Karpas-422 (cell line): ENCODE measurements around the gene EHD1. TPM values are rescaled to one million over a fixed set of nuclear protein-coding genes. Genes with fewer than 3 reads are reported as not detected.

ENCODE experiments used
- DNase-seq: peaks from one replicate; pipeline ENCODE4 v3.0.0-alpha.2; 2015
- H2AFZ ChIP-seq: fragments of 200-600 bp; sonication (generic); 2 replicates; pipeline ENCODE4 v1.6.1; 2014; ENCODE audit warnings: antibody characterized with exemption, low read length, mixed read lengths
- H3K27ac ChIP-seq: fragments of 200-600 bp; sonication (generic); 2 replicates; pipeline ENCODE4 v1.5.1; 2014; ENCODE audit warnings: mild to moderate bottlenecking, low read length, moderate library complexity
- H3K27me3 ChIP-seq: fragments of 200-600 bp; sonication (generic); 2 replicates; pipeline ENCODE4 v1.6.1; 2014; ENCODE audit warnings: low read length, mixed read lengths
- H3K36me3 ChIP-seq: fragments of 200-600 bp; sonication (generic); 2 replicates; pipeline ENCODE4 v1.6.1; 2014; ENCODE audit warnings: low read length, mixed read lengths; ENCODE audit not compliant: insufficient read depth
- H3K4me1 ChIP-seq: fragments of 200-600 bp; sonication (generic); 2 replicates; pipeline ENCODE4 v1.6.1; 2014; ENCODE audit warnings: mild to moderate bottlenecking, low read length, mixed read lengths
- H3K4me2 ChIP-seq: fragments of 200-600 bp; sonication (generic); 2 replicates; pipeline ENCODE4 v1.6.1; 2014; ENCODE audit warnings: low read length, low read depth, mild to moderate bottlenecking; ENCODE audit not compliant: poor library complexity, severe bottlenecking
- H3K4me3 ChIP-seq: fragments of 200-600 bp; sonication (generic); 2 replicates; pipeline ENCODE4 v1.5.1; 2014; ENCODE audit warnings: mild to moderate bottlenecking, antibody characterized with exemption, low read length, mixed read lengths
- H3K79me2 ChIP-seq: fragments of 200-600 bp; sonication (generic); 2 replicates; pipeline ENCODE4 v1.6.1; 2014; ENCODE audit warnings: mild to moderate bottlenecking, low read length, mixed read lengths
- H3K9ac ChIP-seq: fragments of 200-600 bp; sonication (generic); 2 replicates; pipeline ENCODE4 v1.6.0; 2014; ENCODE audit warnings: low read length
- H3K9me2 ChIP-seq: fragments of 200-600 bp; sonication (generic), shearing (Covaris generic); replicated peaks from 2 replicates; pipeline ENCODE4 v1.6.0; 2014; ENCODE audit warnings: mild to moderate bottlenecking, low read length, moderate library complexity; ENCODE audit not compliant: insufficient read depth
- H3K9me3 ChIP-seq: fragments of 300-700, 200-600 bp; sonication (generic); 2 replicates; pipeline ENCODE4 v1.6.1; 2014; ENCODE audit warnings: low read length, mixed read lengths
- H4K20me1 ChIP-seq: fragments of 200-600 bp; sonication (generic); 2 replicates; pipeline ENCODE4 v1.6.1; 2014; ENCODE audit warnings: mild to moderate bottlenecking, antibody characterized with exemption, low read length, low read depth; ENCODE audit not compliant: insufficient read depth
- total RNA-seq: library from RNA; depleted of rRNA; stranded (reverse); fragments of >200 nt; shearing (Covaris generic); gene quantifications from 2 replicates; pipeline ENCODE4 v1.2.3, GENCODE V29; 2014; ENCODE audit warnings: low replicate concordance

The EHD1 gene
- total RNA-seq, 1 experiment from 2014 or later, result 30.8 TPM

- no peak overlapping the region for H3K27ac ChIP-seq
- H3K9me2 ChIP-seq, result no peaks in the 10 kb centered on the region
- no peaks in the 10 kb centered on the region for H3K27me3 ChIP-seq
- no peak for DNase-seq
- peak overlapping the region; percentile 15 for H3K4me2 ChIP-seq
- H3K36me3 ChIP-seq, result no peaks in the 10 kb centered on the region
- no peak overlapping the region for H2AFZ ChIP-seq
- H4K20me1 ChIP-seq, result peaks cover 10% of the 10 kb centered on the region; the same call in 1 of the 2 replicates
- peak overlapping the region; percentile 21; the same call in 1 of the 2 replicates for H3K9ac ChIP-seq
- H3K9me3 ChIP-seq, result no peaks in the 10 kb centered on the region
- no peak overlapping the region for H3K4me3 ChIP-seq
- H3K4me1 ChIP-seq, result peaks cover 37% of the 10 kb centered on the region
- peaks cover 10% of the 10 kb centered on the region for H3K79me2 ChIP-seq
Observed at GRCh38 chr11:64882243-64882642, 3.8 kb upstream of the EHD1 start.

- Histone ChIP-seq H3K27ac (no peak overlapping the region), H3K27me3 (no peaks in the 10 kb centered on the region), H3K4me1 (peaks cover 41% of the 10 kb centered on the region), H3K36me3 (no peaks in the 10 kb centered on the region), H3K4me2 (no peak overlapping the region), H3K9me2 (no peaks in the 10 kb centered on the region), H3K4me3 (no peak overlapping the region), H3K79me2 (peaks cover 18% of the 10 kb centered on the region), H4K20me1 (peaks cover 18% of the 10 kb centered on the region; the same call in 1 of the 2 replicates), H2AFZ (no peak overlapping the region), H3K9me3 (no peaks in the 10 kb centered on the region), H3K9ac (no peak overlapping the region)
- DNase-seq, result no peak
Observed at GRCh38 chr11:64881476-64881875, 3.1 kb upstream of the EHD1 start.

- no peak for DNase-seq
- Histone ChIP-seq H3K27ac (no peak overlapping the region), H2AFZ (no peak overlapping the region), H3K9ac (peak overlapping the region; percentile 4; the same call in 1 of the 2 replicates), H3K36me3 (0 out of 2 replicates have a peak, but pooled peaks cover 2% of the 10 kb centered on the region), H3K9me2 (no peaks in the 10 kb centered on the region), H3K4me1 (peaks cover 52% of the 10 kb centered on the region), H3K27me3 (no peaks in the 10 kb centered on the region), H3K4me2 (peak overlapping the region; percentile 95), H3K4me3 (no peak overlapping the region), H4K20me1 (peaks cover 27% of the 10 kb centered on the region; the same call in 1 of the 2 replicates), H3K9me3 (no peaks in the 10 kb centered on the region), H3K79me2 (peaks cover 29% of the 10 kb centered on the region)
Observed at GRCh38 chr11:64880240-64881001, 2.0 kb upstream of the EHD1 start.

GRCh38 chr11:64879244-64879900, 951 bp upstream of the EHD1 start:
- Histone ChIP-seq H3K4me3 (peak overlapping the region; percentile 82), H4K20me1 (peaks cover 34% of the 10 kb centered on the region; the same call in 1 of the 2 replicates)

GRCh38 chr11:64878223-64878493, 263 bp downstream of the EHD1 start:
- no peak for DNase-seq
- Histone ChIP-seq H3K4me1 (peaks cover 71% of the 10 kb centered on the region), H3K9me3 (no peaks in the 10 kb centered on the region), H3K27me3 (no peaks in the 10 kb centered on the region), H2AFZ (0 out of 2 replicates have a peak overlapping the region, but pooled peaks have one; percentile 9), H3K36me3 (0 out of 2 replicates have a peak, but pooled peaks cover 7% of the 10 kb centered on the region), H3K27ac (peak overlapping the region; percentile 45), H3K9me2 (no peaks in the 10 kb centered on the region), H3K79me2 (peaks cover 42% of the 10 kb centered on the region), H3K4me3 (peak overlapping the region; percentile 95), H4K20me1 (peaks cover 34% of the 10 kb centered on the region; the same call in 1 of the 2 replicates), H3K9ac (peak overlapping the region; percentile 93), H3K4me2 (peak overlapping the region; percentile 91)

More at GRCh38 chr11:64879244-64879900, 951 bp upstream of the EHD1 start:
- Histone ChIP-seq H3K9me3 (no peaks in the 10 kb centered on the region), H3K9me2 (no peaks in the 10 kb centered on the region), H3K27me3 (no peaks in the 10 kb centered on the region), H3K79me2 (peaks cover 39% of the 10 kb centered on the region), H3K27ac (peak overlapping the region; percentile 57), H3K4me2 (peak overlapping the region; percentile 95), H2AFZ (no peak overlapping the region), H3K36me3 (0 out of 2 replicates have a peak, but pooled peaks cover 7% of the 10 kb centered on the region), H3K4me1 (peaks cover 62% of the 10 kb centered on the region), H3K9ac (peak overlapping the region; percentile 86)
- DNase-seq, result no peak

- H3K36me3 ChIP-seq, result 0 out of 2 replicates have a peak, but pooled peaks cover 11% of the 10 kb centered on the region
- peak; percentile 65 for DNase-seq
- peak overlapping the region; percentile 91 for H3K4me2 ChIP-seq
- H4K20me1 ChIP-seq, result peaks cover 38% of the 10 kb centered on the region; the same call in 1 of the 2 replicates
- H3K9ac ChIP-seq, result peak overlapping the region; percentile 93
- no peaks in the 10 kb centered on the region for H3K9me2 ChIP-seq
- peak overlapping the region; percentile 95 for H3K4me3 ChIP-seq
- peak overlapping the region; percentile 45 for H3K27ac ChIP-seq
- H2AFZ ChIP-seq, result 0 out of 2 replicates have a peak overlapping the region, but pooled peaks have one; percentile 9
- H3K27me3 ChIP-seq, result no peaks in the 10 kb centered on the region
- H3K9me3 ChIP-seq, result no peaks in the 10 kb centered on the region
- peaks cover 76% of the 10 kb centered on the region for H3K4me1 ChIP-seq
- peaks cover 46% of the 10 kb centered on the region for H3K79me2 ChIP-seq
Observed at GRCh38 chr11:64877390-64878222, 815 bp downstream of the EHD1 start.

GRCh38 chr11:64876835-64877341, 1.5 kb downstream of the EHD1 start:
- Histone ChIP-seq H3K9me2 (no peaks in the 10 kb centered on the region), H3K79me2 (peaks cover 53% of the 10 kb centered on the region), H4K20me1 (peaks cover 38% of the 10 kb centered on the region; the same call in 1 of the 2 replicates), H2AFZ (no peak overlapping the region), H3K9me3 (no peaks in the 10 kb centered on the region), H3K27me3 (no peaks in the 10 kb centered on the region), H3K36me3 (peaks cover 15% of the 10 kb centered on the region; the same call in 1 of the 2 replicates), H3K4me3 (peak overlapping the region; percentile 95), H3K4me2 (peak overlapping the region; percentile 91), H3K9ac (peak overlapping the region; percentile 93), H3K4me1 (peaks cover 77% of the 10 kb centered on the region), H3K27ac (peak overlapping the region; percentile 45)
- DNase-seq, result no peak
